IMR-90 (cell line): ENCODE measurements around the gene GNAI1.

Experiments used
- CTCF ChIP-seq: conservative IDR thresholded peaks from 2 replicates; pipeline ENCODE4 v1.5.1; 2012; ENCODE audit warnings: mild to moderate bottlenecking, low read depth, low read length, improper control_type of control experiment
- NFE2L2 ChIP-seq: fragments of 150-350 bp; IDR thresholded peaks from 2 replicates; pipeline ENCODE4 v1.6.1; 2016; ENCODE audit warnings: low read depth, mild to moderate bottlenecking, low read length
- RCOR1 ChIP-seq: IDR thresholded peaks from 2 replicates; pipeline ENCODE4 v1.6.1; 2012; ENCODE audit warnings: mild to moderate bottlenecking, low read length, improper control_type of control experiment; ENCODE audit not compliant: insufficient replicate concordance
- USF2 ChIP-seq: fragments of 150-350 bp; IDR thresholded peaks from 2 replicates; pipeline ENCODE4 v1.6.1; 2017; ENCODE audit warnings: mild to moderate bottlenecking, antibody characterized with exemption, low read length, low read depth

- TF ChIP-seq CTCF (no peak), USF2 (no peak), NFE2L2 (no peak), RCOR1 (no peak)
Observed at GRCh38 chr7:80107278-80107677, 27.4 kb upstream of the GNAI1 start.
